HG02943 (cell line): ENCODE measurements around the gene INTS3.

ENCODE experiments used
- ATAC-seq: cut with Tn5 transposase; IDR thresholded peaks from one replicate; pipeline ENCODE4 v1.9.1; 2021; ENCODE audit warnings: mild to moderate bottlenecking, low read depth, moderate library complexity; ENCODE audit not compliant: unreplicated experiment

The INTS3 gene

DNA sequence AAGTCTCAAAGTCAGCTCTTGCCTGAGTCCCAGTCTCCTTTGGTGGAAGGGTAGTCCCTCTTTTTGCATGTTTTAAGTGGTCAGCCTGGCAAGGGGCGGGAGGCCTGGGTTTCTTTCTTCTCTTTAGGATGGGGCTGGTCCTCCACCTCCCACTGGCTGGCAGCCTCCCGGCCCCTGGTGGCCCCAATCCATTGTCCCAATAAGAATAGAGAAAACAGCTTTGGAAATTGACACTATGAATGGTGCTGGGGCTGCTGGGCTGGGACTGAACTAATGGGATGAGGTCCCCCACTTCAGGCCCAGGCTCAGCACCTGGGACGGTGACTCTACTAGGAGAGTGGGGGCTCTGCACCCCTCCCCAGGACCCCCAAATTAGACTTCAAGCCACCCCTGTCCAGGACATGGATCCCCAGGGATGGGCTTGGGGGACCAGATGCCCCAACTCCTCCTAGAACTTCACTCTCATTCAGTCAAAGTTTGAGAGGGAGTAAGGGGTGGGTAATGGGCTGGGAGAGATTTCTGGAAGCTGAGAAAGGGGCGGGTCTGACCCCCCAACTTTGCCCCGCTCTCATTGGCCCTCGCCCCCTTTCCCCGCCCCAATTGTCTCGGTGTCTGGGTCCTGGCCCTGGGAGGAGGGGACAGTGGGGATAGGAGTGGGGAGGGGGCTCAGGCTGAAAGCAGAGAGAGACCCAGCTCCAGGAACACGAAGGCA is 65.6 kb downstream of the INTS3 start:
- ATAC-seq, result no peak

DNA sequence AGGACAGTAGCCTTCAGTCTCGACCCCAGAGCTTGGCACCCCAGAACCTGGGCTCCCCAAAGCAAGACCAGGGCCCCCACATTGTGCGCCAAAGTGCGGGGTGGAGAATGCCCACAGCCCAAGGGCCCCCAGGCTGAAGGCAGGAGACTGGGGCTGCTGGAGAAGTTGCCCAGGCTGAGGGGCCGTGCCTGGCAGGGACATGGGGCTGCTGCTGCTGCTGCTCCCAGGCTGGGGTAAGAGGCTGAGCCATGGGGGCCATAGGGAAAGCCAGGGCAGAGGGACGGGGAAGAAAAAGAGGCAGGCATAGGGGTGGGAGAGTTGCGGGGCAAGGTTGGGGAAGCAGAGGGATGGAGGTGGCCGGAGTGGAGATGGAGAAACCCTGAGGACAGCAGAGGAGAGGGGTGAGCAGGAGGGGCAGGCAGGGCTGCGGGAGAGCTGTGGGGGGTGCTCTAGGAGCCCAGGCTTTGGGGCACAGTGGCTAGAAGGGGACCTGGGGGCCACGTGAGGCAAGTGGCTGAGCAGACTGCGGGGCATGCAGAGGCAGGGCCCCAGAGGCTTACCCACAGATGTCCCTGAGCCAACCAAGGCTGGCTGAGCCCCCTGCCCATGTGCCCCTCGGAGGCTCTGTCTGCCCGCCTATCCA is 66.2 kb downstream of the INTS3 start:
- ATAC-seq, result no peak

DNA sequence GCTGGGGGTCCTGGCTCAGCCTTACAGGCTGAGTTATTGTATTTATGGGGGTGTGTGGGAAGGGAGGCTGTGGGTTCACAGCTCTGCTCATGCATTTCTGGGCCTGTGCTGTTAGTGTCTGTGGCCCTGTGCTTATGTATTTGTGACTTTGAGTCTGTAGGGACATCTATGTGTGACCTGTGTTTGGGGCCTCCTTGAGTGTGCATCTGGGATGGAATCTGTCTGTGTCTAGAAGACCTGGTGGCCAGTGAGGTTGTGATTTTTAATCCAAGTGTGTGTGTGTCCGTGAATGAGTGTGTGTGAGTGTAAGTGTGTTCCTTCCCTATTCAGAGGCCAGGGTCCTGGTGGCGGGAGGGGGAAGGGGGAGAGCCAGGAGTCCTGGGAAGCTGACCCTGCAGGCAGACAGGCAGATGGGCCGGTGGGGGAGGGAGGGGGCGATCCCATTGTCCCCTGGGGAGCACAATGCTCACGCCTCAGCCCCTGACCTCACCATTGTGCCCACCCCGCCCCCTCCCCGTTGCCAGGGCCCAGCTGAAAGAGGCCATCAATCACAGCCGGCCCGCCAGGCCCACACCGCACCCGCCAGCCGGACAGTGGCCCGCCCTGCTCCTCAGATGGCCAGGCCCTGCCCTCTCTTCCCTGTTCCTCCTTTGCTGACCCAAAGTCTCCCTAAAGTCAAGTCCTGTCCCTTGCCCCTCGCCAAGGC is 66.9 kb downstream of the INTS3 start:
- no peak for ATAC-seq

- ATAC-seq, result no peak
Measured at GRCh38 chr1:153795330-153795837, 67.5 kb downstream of the INTS3 start.

DNA sequence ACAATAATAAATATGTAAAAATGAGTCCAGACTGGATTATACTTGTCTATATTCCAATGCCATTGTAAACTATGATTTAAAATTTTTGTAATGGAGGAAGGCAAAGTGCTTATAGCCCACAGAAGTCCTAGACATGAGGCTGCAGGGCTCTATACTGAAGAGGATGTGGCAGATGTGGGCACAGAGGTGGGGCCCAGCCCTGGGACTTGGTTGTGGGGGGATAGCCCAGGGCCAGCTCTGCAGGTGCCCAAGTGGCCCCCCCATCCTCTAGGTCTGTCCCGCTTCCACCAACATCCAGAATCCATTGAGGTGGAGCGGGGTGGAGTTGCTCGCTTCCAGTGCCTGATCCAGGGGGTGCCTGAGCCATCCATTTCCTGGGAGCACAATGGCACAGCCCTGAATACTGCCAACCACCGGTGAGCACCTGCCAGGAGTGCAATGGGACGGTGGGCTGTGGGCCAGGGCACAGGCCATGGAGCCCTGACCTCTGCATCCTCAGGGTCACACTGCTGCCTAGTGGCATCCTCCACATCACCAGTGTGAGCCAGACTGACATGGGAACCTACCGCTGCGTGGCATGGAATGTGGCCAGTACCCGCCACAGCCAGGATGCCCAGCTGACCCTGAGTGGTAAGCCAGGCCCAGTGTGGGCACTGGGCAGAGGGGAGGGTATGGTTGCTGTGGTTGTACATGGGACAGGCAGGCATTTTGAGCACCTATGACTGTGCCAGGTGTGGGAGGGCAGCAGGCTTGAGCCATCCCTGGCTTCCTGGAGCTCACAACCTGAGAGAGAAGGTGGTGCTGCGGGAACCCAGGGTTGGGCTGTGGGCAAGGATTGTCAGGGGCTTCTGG is 68.3 kb downstream of the INTS3 start:
- no peak for ATAC-seq

GRCh38 chr1:153796786-153797659 is 69.2 kb downstream of the INTS3 start:
- ATAC-seq, result no peak

DNA sequence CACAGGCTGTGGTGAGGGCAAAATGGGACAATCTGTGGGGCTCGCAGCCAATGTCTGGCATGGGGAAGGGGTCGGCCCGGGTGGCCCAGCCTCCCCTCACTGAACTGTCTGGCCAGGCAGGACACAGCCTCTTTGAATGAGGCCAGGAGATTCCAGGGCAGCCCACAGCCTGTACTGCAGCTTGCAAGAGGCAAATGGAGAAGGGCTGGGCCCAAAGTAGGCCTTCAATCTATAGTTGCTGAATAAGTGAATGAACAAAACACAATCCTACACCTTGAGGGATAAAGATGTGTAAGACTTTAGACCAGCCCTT is 70.6 kb downstream of the INTS3 start:
- no peak for ATAC-seq

GRCh38 chr1:153799016-153799415 is 71.2 kb downstream of the INTS3 start:
- no peak for ATAC-seq

- no peak for ATAC-seq
Measured at GRCh38 chr1:153799566-153800465, 72.0 kb downstream of the INTS3 start.

- no peak for ATAC-seq
Measured at GRCh38 chr1:153800516-153800915, 72.7 kb downstream of the INTS3 start.

DNA sequence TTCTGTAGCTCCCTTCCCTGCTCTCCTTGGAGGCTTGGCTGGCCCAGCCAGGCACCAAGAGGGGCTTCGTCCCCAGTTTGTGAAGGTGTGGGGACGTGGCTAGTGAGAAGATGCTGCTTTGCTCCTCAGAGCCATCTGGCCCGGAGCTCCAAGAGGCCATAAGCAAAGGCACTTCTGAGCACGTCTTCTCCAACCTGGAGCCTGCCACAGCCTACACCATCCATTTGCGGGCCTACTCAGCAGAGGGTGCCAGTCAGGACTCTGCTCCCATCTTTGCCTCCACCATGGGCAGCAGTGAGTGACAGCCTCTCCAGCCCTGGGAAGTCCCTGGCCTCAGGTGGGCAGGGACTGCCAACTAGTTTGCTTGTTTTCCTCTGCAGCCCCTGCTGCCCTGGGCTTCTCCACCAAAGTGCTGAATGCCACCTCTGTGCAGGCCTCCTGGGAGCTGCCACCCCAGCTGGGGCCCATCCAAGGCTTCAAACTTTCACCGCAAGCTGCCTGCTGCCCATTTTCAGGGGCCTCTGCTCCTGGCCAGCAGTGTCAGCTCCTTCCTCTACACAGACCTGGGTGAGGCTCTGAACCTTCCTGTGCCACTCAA is 73.3 kb downstream of the INTS3 start:
- ATAC-seq, result no peak

DNA sequence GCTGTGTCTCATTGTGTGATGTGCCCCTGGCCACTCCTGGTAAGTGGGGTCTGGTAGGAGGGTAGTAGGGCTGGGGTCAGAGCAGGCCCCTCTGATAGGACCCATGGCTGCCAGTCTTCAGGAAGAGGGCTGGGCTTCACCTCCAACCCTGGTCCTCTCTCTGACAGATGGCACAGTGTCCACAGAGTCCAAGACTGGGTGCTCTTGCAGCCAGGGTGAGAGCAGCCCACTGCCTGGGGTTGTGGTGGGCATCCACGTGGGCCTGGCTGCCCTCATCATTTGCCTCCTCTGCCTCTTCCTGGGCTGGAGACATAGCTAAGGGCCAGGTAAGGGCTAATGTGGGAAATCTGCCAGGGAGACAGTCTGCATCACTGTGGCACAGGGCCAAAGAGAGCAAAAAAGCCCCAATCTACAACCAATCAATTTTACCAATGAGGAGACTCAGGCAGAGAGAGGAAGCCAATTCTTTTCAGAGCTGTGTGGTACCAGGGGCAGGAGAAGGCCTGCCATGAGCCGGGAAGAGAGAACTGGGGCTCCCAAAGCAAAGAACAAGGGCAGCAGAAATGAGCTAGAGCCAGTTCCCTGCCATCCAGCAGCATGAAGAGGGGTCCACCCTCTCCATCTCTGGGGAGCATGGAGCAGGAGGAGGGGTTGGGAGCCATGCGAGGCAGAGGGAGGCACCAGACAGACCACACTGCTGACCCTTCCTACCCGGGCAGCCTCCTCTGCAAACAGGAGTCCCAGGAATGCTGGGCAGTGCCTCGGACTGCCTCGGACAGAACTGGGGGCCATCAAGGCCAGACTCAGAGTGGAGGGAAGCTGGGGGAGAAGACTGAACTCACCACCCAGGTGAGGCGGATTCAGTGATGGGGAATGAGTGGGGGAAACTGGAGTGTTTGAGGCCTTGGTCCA is 74.2 kb downstream of the INTS3 start:
- no peak for ATAC-seq

- no peak for ATAC-seq
Measured at GRCh38 chr1:153803470-153804056, 75.7 kb downstream of the INTS3 start.

- no peak for ATAC-seq
Measured at GRCh38 chr1:153804112-153804511, 76.3 kb downstream of the INTS3 start.

DNA sequence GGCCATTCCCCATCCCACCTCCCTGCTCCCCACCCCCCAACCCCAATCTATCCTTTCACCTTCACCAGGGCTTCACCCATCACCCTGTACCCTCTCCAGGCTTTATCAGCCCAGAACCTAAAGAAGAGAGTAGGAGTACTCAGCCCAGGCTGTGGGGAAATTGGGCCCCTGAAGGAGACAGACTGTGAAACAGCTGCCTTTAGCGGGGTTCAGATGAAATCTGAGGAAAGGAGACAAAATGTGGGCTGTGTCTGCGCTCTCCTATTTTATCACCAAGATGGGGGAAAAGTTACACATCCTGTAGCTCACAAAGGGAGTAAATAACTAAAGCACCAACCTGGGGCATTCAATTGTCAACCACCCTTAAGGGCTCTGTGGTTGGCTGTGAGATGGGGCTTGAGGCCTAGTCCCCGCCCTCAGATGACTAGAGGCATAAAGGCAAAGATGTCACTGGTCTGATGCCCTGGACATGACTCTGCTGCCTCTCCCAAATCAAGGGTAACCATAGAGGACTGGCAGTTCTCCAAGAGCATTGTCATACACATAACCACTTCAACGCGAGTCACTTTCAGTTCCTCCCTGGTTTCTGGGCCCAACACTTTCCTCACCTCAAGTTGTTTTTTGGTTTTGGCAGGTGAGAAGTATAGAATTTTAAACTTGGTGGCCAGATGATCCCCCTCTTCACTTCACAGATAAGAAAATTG is 77.3 kb downstream of the INTS3 start:
- ATAC-seq, result peak; percentile 95
